T-helper 9 cell (primary cell): ENCODE results near the gene C1orf226.

Experiments
- DNase-seq: peaks from one replicate; pipeline ENCODE4 v3.0.0-alpha.2; 2020

Gene C1orf226

GRCh38 chr1:162366149-162366548 is 15.4 kb upstream of the C1orf226 start:
- no peak for DNase-seq

- DNase-seq: no peak
These were observed 14.9 kb upstream of the C1orf226 start for GRCh38 chr1:162366671-162367070.

GRCh38 chr1:162367073-162367472 is 14.5 kb upstream of the C1orf226 start:
- DNase-seq: no peak

GRCh38 chr1:162367772-162368171 is 13.8 kb upstream of the C1orf226 start:
- DNase-seq: no peak

- DNase-seq: no peak
These were observed 13.1 kb upstream of the C1orf226 start for GRCh38 chr1:162368451-162368850.

- DNase-seq: no peak
These were observed 12.0 kb upstream of the C1orf226 start for GRCh38 chr1:162369571-162369970.

- no peak for DNase-seq
These were observed 11.4 kb upstream of the C1orf226 start for GRCh38 chr1:162370161-162370560.

GRCh38 chr1:162370721-162371120 is 10.8 kb upstream of the C1orf226 start:
- no peak for DNase-seq

GRCh38 chr1:162371611-162372010 is 9.9 kb upstream of the C1orf226 start:
- DNase-seq: no peak

- no peak for DNase-seq
These were observed 9.1 kb upstream of the C1orf226 start for GRCh38 chr1:162372159-162373071.

GRCh38 chr1:162373072-162373427 is 8.5 kb upstream of the C1orf226 start:
- DNase-seq: no peak

- DNase-seq: no peak
These were observed 7.8 kb upstream of the C1orf226 start for GRCh38 chr1:162373541-162374260.

- no peak for DNase-seq
These were observed 7.1 kb upstream of the C1orf226 start for GRCh38 chr1:162374406-162374805.

GRCh38 chr1:162375463-162375862 is 6.1 kb upstream of the C1orf226 start:
- DNase-seq: no peak

GRCh38 chr1:162376691-162377090 is 4.8 kb upstream of the C1orf226 start, which contains the start of gene SPATA46:
Gene SPATA46 (minus strand): TSS chr1:162376854. CDS start chr1:162376790, 64 bp downstream.
- DNase-seq: no peak

- DNase-seq: no peak
These were observed 1.3 kb upstream of the C1orf226 start for GRCh38 chr1:162380061-162380846.

- DNase-seq: no peak
These were observed 618 bp downstream of the C1orf226 start for GRCh38 chr1:162381941-162382750.

- DNase-seq: no peak
These were observed 1.6 kb downstream of the C1orf226 start for GRCh38 chr1:162383091-162383490.

GRCh38 chr1:162383516-162383915 is 2.0 kb downstream of the C1orf226 start:
- no peak for DNase-seq

- DNase-seq: no peak
These were observed 2.6 kb downstream of the C1orf226 start for GRCh38 chr1:162384116-162384515.

GRCh38 chr1:162384601-162385279 is 3.2 kb downstream of the C1orf226 start:
- DNase-seq: no peak

GRCh38 chr1:162385280-162385623 is 3.7 kb downstream of the C1orf226 start:
- no peak for DNase-seq
